Measurements from ENCODE around the gene NBPF26.
A peak's percentile ranks its signal among the peaks of the same experiment; 100 is the strongest.
"Not testable (repeated sequence)": the region's sequence is repeated elsewhere in the genome, so short reads cannot be mapped to it uniquely, and the experiment has no call there.

The NBPF26 gene

GRCh38 chr1:120723715-120724402 lies at the start of gene NBPF26:
Gene NBPF26, plus strand, starts transcription at chr1:120723945.
- DNase-seq = peak; percentile 63 to 76

DNA sequence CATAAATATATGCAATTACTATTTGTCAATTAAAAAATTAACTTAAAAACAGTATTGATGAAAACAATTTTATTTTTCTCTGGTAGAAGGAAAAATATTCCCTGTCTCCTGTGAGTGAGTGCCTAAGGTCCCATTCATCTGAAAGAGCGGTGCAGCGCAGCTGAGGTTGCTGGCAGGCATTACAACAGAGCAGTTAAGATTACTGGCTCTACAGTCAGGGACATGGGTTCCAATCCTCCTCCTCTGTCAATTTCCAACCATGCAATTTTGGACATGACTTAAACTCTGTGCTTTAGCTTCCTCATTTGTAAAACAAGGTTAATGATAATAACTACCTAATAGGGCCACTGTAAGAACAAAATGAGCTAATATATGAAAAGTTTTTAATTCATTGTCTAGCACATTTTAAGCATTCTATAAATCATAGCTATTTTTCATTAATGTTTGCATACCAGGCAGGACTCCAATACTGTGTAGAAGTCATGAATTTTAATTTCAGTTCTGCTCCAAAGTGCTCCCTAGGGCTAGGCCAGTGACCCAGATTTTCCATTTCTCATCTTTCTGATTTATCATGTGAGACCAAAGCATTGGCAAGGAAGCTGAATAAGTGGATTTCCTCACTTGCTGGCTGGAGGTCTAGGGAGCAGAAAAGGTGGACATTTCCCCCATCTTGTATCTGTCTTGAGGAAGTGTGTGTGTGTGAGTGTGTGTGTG lies 43.5 kb upstream of the NBPF26 start:
- not testable (repeated sequence) for DNase-seq

- DNase-seq = not testable (repeated sequence)
Observed at GRCh38 chr1:120680938-120681337, 42.8 kb upstream of the NBPF26 start.

GRCh38 chr1:120684397-120684796 lies 39.3 kb upstream of the NBPF26 start:
- not testable (repeated sequence) for DNase-seq

- DNase-seq = not testable (repeated sequence)
Observed at GRCh38 chr1:120685622-120686021, 38.1 kb upstream of the NBPF26 start.

DNA sequence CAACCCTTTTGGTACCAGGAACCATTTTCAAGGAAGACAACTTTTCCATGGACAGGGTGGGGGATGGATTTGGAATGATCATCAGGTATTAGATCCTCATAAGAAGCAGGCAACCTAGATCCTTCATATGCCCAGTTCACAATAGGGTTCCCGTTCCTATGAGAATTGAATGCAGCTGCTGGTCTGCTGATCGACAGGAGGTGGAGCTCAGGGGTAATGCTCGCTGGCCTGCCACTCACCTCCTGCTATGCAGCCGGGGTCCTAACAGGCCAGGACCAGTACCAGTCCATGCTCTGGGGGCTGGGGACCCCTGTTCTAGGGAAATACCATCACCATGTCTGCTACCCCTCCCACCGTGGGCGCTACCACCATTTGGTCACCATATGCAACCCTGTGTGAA lies 36.5 kb upstream of the NBPF26 start:
- not testable (repeated sequence) for DNase-seq

DNA sequence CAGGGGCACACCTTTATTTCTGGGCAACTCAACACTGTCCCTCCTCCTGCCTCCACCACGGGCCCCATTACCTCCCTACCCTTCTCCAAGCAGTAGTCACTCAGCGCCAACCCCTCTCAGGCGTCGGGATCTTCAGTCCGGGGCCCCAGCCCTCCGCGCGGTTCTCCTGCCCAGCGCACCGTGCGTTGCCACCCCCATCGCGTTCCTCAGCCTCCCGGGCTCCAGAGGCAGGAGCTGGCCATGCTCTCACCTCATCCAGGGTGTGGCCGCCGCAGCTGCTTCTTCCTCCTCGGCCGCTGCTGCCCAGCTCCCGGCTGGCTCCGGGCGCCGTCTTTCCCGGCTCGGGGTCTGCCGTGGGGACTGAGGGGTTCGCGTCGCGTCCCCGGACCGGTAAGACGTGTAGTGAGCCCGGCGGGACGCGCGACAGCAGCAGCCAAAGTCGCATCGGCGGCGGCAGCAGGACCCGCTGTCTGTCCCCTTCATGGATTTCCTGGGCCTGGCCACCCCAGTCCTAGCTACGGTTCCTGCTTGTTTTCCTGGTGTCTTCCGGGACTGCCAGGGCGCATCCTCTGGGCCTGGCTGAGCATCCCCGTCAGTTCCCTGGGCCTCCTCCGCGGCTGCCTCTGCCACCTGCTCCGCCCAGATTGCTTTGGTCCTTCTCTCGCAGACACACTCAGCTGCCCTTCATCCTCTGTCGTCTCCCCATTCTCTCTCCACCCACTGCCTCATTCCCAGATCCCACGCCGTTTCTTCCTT lies 22.8 kb upstream of the NBPF26 start:
- peak; percentile 16 to 17 for DNase-seq

GRCh38 chr1:120723358-120723714 lies 409 bp upstream of the NBPF26 start:
- DNase-seq = not testable (repeated sequence)

- peak; percentile 19 to 26 for DNase-seq
Observed at GRCh38 chr1:120724507-120724906, 762 bp downstream of the NBPF26 start.

GRCh38 chr1:120728811-120729210 lies 5.1 kb downstream of the NBPF26 start:
- not testable (repeated sequence) for DNase-seq

- not testable (repeated sequence) for DNase-seq
Observed at GRCh38 chr1:120769090-120769489, 45.3 kb downstream of the NBPF26 start.

GRCh38 chr1:120805452-120805851 lies 81.7 kb downstream of the NBPF26 start:
- not testable (repeated sequence) for DNase-seq

DNA sequence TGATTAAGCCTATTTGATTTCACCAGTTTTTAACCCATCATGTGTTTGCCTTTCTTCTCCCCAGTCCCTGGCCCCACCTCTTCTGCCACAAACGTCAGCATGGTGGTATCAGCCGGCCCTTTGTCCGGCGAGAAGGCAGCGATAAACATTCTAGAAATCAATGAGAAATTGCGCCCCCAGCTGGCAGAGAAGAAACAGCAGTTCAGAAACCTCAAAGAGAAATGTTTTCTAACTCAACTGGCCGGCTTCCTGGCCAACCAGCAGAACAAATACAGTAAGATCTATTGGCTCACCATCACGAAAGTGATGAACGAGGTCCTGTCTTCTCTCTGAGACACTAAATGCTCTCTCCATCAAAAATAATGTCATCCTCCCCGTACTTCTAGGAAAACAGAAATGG lies 88.1 kb downstream of the NBPF26 start:
- DNase-seq = peak; percentile 26 to 44

DNA sequence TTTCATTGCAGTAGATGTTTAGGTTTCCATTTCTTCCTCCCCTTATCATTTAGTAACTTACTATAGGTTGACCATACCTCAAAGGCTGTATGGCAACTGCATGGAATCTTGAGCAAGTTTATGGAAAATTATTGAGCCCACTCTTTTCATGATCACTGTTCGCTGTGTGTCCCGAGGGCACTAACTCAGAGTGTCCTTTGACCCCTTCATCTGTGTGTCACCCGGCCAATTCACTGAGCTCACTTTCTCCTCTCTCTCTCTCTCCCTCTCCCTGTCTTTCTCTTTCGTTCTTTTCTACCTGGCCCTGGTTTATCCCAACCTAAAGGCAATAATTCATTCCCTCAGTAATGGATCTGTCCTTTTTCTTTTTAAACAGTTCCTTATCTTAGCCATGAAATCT lies 101.3 kb downstream of the NBPF26 start:
- not testable (repeated sequence) for DNase-seq

GRCh38 chr1:120826623-120827022 lies 102.9 kb downstream of the NBPF26 start:
- DNase-seq = not testable (repeated sequence)

GRCh38 chr1:120844186-120844944 lies 120.6 kb downstream of the NBPF26 start:
- DNase-seq = peak; percentile 83

DNA sequence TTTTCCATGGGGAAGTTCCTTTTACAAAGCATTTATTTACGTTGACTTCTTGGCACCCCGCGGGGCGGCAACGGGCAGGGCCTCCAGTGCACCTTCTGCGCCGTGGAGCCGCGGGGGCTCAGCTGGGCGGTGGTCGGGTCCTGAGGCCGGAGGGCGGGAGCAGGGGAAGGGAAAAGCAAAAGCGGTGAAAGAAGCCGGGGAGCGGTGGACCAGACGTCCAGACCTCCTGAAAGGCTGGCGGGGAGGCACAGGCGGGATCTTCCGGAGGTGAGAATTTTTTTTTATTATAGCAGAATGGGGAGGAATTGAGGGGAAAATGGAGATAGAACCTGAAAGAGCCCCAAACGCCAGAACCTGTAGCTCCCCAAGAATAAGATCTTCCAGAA lies 121.2 kb downstream of the NBPF26 start:
- not testable (repeated sequence) for DNase-seq

DNA sequence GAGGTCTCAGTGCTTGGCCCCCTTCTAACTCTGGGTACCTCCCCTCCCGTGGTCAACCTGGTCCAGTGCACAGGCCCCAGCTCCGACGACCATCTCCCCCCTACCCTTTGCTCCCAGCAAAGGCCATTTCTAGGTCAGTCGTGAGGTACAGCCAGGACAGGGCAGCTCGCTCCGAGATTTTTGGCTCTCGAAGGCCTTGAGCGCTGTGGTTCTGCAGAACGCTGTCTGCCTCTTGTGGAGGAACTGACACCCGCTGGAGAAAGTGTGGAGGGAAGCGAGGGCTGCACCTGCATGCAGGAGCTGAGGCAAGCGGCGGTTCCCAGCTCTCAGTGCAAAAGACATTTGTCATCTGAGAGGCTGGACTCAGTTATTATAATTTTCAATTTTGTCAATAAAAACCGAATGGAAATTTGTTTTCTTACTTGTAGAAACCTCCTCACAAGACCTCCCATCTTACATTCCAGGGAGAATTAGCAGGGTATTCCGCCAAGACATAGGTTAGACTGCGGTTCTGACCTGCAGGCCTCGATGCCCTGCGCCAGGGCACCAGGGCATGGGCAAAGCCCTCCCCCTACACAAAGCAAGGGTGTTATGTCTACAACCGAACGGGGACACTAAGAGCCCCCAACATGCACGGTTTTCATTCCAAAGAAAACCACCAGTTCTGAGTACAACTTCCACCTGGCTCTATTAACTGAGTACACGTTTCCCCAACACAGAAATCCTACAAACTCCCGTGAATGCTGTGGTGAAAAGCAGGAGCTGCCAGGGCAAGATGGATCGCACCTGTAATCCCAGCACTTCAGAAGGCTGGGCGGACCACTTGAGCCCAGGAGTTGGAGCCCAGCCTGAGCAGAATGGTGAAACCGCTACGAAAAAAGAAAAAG lies 125.9 kb downstream of the NBPF26 start:
- DNase-seq = peak; percentile 26 to 27

- not testable (repeated sequence) for DNase-seq
Observed at GRCh38 chr1:120850287-120850536, 126.5 kb downstream of the NBPF26 start.

- peak; percentile 81 to 82 for DNase-seq
Observed at GRCh38 chr1:120850537-120851421, 127.0 kb downstream of the NBPF26 start.

- DNase-seq = not testable (repeated sequence)
Observed at GRCh38 chr1:120858144-120858543, 134.4 kb downstream of the NBPF26 start.

Measured in activated T-cell treated with anti-CD3 and anti-CD28 coated beads, Interleukin-2, amount 50 U/mL, for 48 hours (primary cell).